Measurements from ENCODE around the gene MIGA2.

Gene MIGA2

DNA sequence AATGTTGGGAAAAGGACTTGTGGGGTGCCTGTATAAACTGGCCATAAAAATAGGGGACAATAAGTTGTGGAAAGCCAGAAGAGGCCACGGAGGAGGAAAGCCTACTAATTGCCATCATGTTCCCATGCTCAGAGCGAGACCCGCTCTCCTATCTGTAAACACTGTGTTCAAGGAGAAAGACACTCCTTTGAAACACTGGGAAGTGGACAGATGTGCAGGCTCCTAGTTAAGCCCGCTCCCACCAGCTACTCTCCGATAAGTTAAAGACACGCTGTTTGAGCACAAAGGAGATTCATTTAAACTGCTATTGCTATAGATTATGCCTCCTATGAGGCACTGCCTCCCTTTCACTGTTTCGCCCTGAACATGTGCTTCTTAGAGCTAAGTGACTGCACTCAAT, 64.9 kb downstream of the MIGA2 start:
- Histone ChIP-seq H3K9ac (ENCODE audit: low read depth, low read length) (no peak overlapping the region), H3K4me1 (ENCODE audit: insufficient read depth, low read length) (no peaks in the 10 kb centered on the region)

DNA sequence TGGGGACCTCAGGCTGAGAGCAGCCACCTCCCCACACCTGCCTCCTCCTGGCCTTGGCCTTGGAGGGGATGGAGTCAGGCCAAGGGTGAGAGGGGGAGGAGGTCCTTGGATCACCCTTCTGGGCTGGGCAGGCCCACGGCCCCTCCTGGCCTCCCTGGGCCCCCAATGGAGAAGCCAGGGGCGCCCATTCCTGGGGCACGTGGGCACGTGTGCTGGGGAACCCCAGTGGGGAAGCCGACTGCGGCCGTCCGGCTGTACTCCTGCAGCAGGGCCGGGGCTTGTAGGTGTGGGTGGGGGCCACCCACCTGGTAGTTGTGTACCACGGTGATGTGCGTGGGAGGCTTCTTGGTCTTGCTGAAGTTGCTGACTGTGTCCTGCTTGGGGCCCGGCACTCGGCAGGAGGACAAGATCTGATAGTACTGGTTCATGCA, 65.7 kb downstream of the MIGA2 start:
- no peaks in the 10 kb centered on the region for H3K9me3 ChIP-seq (ENCODE audit: control insufficient read depth, insufficient read depth, low read length)
- H3K9ac ChIP-seq (ENCODE audit: low read depth, low read length), result no peak overlapping the region
- no peaks in the 10 kb centered on the region for H3K4me1 ChIP-seq (ENCODE audit: insufficient read depth, low read length)
- no peaks in the 10 kb centered on the region for H3K36me3 ChIP-seq (ENCODE audit: insufficient read depth, low read length)

More for the DNA sequence above, 64.9 kb downstream of the MIGA2 start:
- Histone ChIP-seq H3K9me3 (ENCODE audit: control insufficient read depth, insufficient read depth, low read length) (no peaks in the 10 kb centered on the region), H3K36me3 (ENCODE audit: insufficient read depth, low read length) (no peaks in the 10 kb centered on the region)

DNA sequence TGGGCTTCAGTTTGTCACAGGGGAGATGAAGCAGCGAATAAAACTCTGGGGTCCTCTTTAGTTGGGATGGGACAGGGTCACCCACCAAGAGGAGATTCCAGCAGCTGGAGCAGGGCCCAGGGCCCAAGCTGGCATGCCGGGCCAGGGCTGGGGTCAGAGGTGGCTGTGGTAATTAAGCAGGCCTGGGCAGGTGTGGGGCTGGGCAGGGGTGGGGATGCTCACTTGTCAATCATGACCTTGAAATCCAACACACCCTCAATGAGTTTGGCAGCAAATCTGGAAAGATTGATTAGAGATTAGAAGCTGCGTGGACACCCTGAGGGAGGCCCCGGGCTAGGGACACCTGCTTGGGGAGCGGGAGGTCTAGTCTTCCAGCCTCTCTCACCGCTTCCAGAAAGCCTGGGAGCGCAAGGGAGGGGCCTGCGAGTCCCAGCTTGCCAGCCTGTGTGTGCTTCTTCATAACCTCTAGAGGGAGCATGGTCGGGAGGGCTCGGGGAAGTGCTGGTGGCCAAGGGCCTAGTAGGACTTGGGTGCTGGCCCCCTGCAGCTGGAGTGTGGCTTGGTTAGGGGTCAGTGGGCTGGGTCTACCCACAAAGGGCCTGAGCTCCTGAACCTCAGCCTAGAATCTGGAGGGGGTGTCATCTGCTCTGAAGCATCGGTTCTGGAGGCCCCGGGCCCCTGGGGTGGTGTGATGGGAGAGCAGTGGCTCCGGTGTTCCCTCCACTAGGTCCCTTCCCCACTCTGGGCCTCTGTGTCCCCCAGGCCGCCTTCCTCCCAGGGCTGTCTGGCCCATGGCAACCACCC, 66.6 kb downstream of the MIGA2 start:
- H3K36me3 ChIP-seq (ENCODE audit: insufficient read depth, low read length), result no peaks in the 10 kb centered on the region
- H3K9ac ChIP-seq (ENCODE audit: low read depth, low read length), result no peak overlapping the region
- no peaks in the 10 kb centered on the region for H3K4me1 ChIP-seq (ENCODE audit: insufficient read depth, low read length)

DNA sequence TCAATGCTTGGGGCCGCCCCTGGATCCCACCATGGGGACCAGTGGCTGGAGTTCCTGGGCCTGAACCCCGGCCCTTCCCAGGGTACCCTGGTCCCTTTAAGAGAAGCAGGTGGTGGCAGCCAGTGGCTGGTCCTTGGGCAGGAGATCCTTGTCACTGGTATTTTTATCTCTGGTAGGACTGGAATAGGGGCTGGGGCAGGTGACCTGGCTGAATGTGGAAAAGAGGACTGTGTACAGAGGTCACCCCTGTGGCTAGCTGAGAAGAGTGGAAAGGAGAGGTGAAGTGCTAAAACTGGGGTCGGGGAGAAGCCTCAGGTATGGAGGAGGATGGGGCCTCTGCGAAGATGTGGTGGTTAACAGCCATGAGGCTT, 67.2 kb downstream of the MIGA2 start:
- Histone ChIP-seq H3K9me3 (ENCODE audit: control insufficient read depth, insufficient read depth, low read length) (no peaks in the 10 kb centered on the region), H3K9ac (ENCODE audit: low read depth, low read length) (no peak overlapping the region)

More for the DNA sequence above, 66.6 kb downstream of the MIGA2 start:
- H3K9me3 ChIP-seq (ENCODE audit: control insufficient read depth, insufficient read depth, low read length), result no peaks in the 10 kb centered on the region

DNA sequence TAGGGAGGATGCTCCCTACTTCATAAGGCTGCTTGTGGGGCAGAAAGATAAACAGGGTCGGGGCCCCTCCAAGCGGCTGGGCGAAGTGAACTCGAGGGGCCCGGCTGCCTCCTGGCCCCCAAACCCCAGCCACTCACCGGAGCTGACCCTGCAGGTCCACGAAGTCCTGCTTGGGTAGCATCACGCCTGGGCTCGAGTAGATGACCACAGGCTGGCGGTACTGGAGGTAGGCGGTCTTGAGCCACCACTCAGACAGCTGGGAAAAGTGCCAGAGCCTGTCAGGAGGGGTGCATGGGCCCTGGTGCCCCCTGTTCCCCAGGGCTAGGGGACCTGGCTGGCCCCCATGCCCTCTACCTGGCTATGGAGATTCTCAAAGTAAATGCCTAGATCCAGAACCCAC, 67.6 kb downstream of the MIGA2 start:
- no peaks in the 10 kb centered on the region for H3K9me3 ChIP-seq (ENCODE audit: control insufficient read depth, insufficient read depth, low read length)
- no peak overlapping the region for H3K9ac ChIP-seq (ENCODE audit: low read depth, low read length)
- H3K36me3 ChIP-seq (ENCODE audit: insufficient read depth, low read length), result no peaks in the 10 kb centered on the region
- H3K4me1 ChIP-seq (ENCODE audit: insufficient read depth, low read length), result no peaks in the 10 kb centered on the region

More for the DNA sequence above, 67.2 kb downstream of the MIGA2 start:
- no peaks in the 10 kb centered on the region for H3K4me1 ChIP-seq (ENCODE audit: insufficient read depth, low read length)
- no peaks in the 10 kb centered on the region for H3K36me3 ChIP-seq (ENCODE audit: insufficient read depth, low read length)

DNA sequence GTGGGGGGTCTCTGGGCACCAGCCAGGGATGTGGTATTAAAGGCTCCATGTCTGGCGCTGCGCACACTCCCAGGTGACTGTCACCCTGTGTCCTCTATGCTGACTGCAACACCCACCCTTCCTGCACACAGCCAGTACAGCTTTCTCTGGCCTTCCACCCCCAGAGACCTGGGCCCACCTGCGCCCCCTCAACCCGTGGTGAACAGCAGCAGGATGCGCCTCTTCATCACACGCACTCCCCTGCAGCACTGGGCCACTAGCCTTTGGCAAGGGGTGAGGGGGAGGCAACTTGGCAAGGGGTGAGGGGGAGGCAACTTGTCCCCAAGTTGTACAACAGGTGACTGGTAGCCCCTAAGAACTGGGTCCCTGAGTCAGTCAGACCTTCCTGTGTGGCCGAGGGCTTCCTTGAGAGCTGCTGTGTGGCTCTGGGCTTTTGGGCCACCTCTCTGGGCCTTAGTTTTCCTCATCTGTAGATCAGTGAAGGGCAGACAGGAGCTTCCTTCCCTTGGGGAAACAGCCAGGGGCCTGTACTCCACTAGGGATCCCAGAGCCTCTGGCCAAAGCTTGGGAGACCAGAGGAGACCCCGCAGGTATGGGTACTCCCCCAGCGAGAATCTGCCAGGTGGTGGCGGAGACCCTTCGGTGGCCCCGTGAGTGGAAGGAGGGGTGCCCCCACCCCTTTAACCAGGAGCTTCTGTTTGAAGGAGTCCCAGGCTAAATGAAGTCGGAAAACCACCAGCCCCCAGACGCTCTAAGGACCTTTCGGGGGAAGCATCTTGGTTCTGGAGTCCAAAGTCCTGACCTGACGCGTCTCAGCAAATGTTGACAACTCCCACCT, 69.7 kb downstream of the MIGA2 start:
- Histone ChIP-seq H3K36me3 (ENCODE audit: insufficient read depth, low read length) (no peaks in the 10 kb centered on the region), H3K9ac (ENCODE audit: low read depth, low read length) (no peak overlapping the region), H3K9me3 (ENCODE audit: control insufficient read depth, insufficient read depth, low read length) (no peaks in the 10 kb centered on the region), H3K4me1 (ENCODE audit: insufficient read depth, low read length) (no peaks in the 10 kb centered on the region)

DNA sequence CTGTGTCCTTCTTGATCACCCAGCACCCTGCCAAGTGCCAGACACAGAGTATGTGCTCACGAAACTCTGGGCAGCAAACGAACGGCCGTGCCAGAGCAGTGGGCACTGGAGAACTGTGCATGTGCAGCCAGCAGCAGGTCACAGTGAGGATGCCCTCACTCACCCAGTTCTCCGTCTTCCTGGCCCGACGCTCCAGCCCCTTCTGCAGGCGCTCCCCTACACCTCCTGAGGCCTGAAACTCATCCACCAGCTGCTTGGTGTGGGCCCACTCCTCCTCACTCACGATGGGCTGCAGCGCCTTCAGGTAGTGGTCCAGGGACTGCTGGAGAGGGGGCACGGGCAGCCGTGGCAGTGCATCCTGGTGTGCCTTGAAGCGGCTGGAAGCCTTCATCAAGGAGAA, 71.2 kb downstream of the MIGA2 start:
- Histone ChIP-seq H3K4me1 (ENCODE audit: insufficient read depth, low read length) (no peaks in the 10 kb centered on the region), H3K9me3 (ENCODE audit: control insufficient read depth, insufficient read depth, low read length) (no peaks in the 10 kb centered on the region), H3K9ac (ENCODE audit: low read depth, low read length) (no peak overlapping the region), H3K36me3 (ENCODE audit: insufficient read depth, low read length) (no peaks in the 10 kb centered on the region)

DNA sequence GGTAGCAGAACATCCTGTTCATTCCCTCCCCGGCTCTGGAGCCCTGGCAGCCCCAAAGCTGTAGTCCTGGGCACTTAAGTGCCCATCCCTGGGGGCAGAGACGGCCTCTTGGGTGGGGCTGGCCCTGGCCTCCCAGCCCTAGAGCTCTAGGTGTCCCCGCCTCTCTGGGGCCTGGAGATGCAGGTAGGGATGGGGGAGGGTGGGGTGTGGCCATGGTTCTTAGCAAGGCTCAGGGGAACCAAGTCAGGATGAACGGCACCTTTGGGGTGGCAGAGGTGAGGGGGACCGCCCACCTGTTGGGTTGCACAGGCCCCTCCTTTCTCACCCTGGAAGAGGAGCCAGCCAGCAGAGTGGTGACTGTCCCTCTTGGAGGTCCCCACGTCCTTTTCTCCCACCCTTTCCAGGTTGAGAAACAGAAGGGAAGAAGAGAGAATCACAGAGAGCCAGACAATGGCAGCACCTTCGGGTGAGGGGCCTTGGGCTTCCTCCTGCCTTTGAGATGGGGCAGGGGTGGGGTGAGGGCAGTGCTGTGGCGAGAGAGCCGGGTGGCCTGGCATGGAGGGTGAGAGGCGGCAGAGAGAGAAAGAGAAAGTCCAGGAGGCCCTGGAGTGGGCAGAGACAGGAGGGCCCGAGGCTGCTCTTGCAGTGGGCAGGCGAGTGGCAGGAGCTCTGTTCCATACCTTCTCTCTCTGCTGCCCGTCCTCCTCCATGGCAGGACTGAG, 71.8 kb downstream of the MIGA2 start:
- no peaks in the 10 kb centered on the region for H3K36me3 ChIP-seq (ENCODE audit: insufficient read depth, low read length)
- H3K4me1 ChIP-seq (ENCODE audit: insufficient read depth, low read length), result no peaks in the 10 kb centered on the region
- no peaks in the 10 kb centered on the region for H3K9me3 ChIP-seq (ENCODE audit: control insufficient read depth, insufficient read depth, low read length)

DNA sequence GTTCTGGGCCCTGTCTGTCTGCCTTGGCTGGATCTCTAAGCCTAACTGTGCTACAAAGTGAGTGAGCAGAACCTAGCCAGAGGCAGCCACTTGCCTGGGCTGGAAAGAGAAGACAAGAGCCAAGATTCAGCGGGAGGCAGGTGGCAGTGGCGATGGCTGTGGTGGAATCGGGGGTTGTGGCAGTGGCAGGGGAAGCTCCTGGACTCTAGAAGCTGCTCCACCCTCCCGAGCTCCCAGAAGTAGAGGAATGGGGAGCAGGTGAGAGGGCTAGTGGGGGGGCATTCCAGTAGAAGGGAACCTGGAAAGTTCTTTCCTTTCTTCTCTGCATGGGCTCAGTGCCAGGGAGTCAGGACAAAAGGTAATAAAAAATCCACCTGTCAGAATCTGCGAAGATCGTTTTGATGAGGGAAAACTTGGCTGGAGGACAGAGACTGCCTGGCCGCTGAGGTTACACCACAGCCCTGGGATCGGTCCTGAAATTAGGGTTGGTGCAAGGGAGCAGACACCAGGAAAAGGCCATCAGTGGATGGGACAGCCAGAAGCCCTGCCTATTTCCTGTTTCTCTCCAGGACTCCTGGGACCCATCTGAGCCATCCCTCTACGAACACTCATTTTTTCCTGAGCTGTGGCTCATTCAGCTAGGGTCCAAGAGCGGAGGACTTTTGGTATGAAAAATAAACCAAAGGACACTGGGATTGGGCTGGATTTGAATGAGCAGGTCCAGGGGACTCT, 72.5 kb downstream of the MIGA2 start:
- H3K9me3 ChIP-seq (ENCODE audit: control insufficient read depth, insufficient read depth, low read length), result no peaks in the 10 kb centered on the region
- no peaks in the 10 kb centered on the region for H3K36me3 ChIP-seq (ENCODE audit: insufficient read depth, low read length)
- H3K9ac ChIP-seq (ENCODE audit: low read depth, low read length), result no peak overlapping the region
- H3K4me1 ChIP-seq (ENCODE audit: insufficient read depth, low read length), result no peaks in the 10 kb centered on the region

More for the DNA sequence above, 71.8 kb downstream of the MIGA2 start:
- H3K9ac ChIP-seq (ENCODE audit: low read depth, low read length), result no peak overlapping the region

DNA sequence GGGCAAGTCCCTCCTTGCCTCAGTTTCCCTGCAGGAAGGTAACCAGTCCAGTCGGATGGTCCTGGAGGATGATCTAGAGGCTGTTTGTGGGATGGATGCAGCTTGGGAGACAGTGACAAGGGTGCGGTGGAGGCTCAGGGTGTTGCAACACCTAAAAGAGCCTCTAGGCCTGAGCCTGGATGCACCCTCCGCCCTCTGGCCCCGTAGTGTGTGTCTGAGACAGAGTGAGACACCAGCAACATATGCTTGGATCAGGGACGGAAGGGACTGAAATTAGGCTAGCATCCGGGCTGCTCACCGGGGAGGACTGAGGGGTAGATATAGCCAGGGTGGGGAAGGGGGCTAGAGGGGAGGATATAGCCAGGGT, 73.1 kb downstream of the MIGA2 start:
- H3K9me3 ChIP-seq (ENCODE audit: control insufficient read depth, insufficient read depth, low read length), result no peaks in the 10 kb centered on the region
- no peaks in the 10 kb centered on the region for H3K4me1 ChIP-seq (ENCODE audit: insufficient read depth, low read length)
- H3K9ac ChIP-seq (ENCODE audit: low read depth, low read length), result no peak overlapping the region
- H3K36me3 ChIP-seq (ENCODE audit: insufficient read depth, low read length), result no peaks in the 10 kb centered on the region

DNA sequence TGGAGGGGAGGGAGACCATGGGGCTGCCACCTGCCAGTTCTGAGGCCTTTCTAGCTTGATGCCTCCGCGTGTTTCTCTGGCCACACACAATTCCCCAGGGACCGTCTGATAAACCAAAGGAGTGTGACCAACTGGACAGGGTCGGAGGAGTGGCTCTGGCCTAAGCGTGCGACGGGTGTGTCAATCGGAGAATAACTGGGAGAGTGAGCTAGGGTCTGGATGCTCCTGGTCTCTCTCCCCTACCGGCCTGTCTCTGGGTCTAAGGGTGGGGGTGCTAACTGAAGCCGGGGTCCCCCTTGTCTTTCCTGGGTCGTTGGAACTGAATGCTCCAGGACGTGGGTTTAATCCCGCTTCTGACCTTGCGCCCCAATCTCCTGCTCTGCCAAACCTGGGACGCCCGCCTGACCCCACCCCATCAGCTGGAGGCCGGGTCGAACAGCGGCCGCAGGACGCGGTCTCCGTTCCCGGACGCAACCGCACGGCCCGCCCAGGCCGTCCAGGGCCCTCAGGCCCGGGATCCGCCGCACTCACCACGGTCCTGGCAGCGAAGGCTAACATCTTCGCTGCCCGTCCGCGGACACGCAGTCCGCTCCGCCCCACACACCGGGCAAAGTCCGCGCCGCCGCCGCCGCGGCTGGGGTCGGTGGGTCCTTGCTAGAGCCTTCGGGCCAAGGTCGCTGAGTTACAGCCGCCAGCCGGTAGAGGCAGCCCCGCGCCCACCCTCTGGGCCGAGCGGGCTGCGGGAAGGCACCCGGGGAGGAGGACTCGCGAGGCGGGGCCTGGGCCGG, 73.7 kb downstream of the MIGA2 start:
- H3K4me1 ChIP-seq (ENCODE audit: insufficient read depth, low read length), result no peaks in the 10 kb centered on the region
- H3K9me3 ChIP-seq (ENCODE audit: control insufficient read depth, insufficient read depth, low read length), result no peaks in the 10 kb centered on the region
- H3K9ac ChIP-seq (ENCODE audit: low read depth, low read length), result peak overlapping the region; percentile 81
- no peaks in the 10 kb centered on the region for H3K36me3 ChIP-seq (ENCODE audit: insufficient read depth, low read length)

DNA sequence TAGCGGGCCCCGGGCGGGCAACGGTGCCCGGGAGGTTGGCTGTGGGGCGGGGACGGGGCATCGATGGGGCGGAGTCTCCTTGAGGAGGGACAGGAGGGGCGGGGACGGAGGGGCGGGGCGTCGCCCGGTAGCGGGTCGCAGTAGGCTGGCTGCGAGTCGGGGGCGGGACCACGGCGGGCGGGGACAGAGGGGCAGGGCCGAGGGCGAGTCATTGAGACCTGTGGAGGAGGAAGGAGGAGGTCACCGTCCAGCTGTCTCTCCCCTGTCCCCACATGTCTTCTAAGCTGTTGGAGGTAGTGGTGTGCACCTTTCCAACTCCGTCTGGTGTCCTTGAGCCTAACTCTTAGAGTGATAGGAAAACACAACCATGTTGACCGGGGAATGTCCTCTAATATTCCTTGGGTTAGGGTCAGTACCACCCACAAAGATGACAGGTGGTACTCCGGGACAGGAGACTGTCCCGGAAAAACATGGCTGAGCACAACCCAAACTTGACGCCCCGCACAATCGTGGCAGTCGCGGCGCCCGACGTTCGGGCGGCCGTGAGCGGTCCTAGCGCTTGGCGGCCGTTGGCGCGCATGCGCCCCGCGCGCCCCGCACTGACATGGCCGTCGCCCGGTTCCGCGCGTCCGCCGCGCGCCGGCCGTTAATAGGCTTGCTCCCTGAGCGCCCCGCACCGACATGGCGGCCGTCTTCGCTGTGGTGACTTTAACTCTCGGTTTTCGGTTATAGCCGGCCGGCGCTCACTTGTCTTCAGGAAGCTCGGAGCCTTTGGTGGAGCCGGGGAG, 74.5 kb downstream of the MIGA2 start, which contains the start of the genes CRAT and PTPA:
TSS of gene CRAT (minus strand) at position 54 of the 788 bp plus-strand sequence. CDS start 284 bp downstream, outside the sequence.
TSS of gene PTPA (plus strand) at position 676 of the 788 bp plus-strand sequence. CDS start 186 bp downstream, outside the sequence.
- H3K4me1 ChIP-seq (ENCODE audit: insufficient read depth, low read length), result no peaks in the 10 kb centered on the region
- H3K9me3 ChIP-seq (ENCODE audit: control insufficient read depth, insufficient read depth, low read length), result no peaks in the 10 kb centered on the region
- H3K9ac ChIP-seq (ENCODE audit: low read depth, low read length), result peak within 1 kb of the TSS; percentile 98
- no peaks in the 10 kb centered on the region for H3K36me3 ChIP-seq (ENCODE audit: insufficient read depth, low read length)
